ENCODE measurements around the gene RGS8.

The RGS8 gene, protein sequence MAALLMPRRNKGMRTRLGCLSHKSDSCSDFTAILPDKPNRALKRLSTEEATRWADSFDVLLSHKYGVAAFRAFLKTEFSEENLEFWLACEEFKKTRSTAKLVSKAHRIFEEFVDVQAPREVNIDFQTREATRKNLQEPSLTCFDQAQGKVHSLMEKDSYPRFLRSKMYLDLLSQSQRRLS

DNA sequence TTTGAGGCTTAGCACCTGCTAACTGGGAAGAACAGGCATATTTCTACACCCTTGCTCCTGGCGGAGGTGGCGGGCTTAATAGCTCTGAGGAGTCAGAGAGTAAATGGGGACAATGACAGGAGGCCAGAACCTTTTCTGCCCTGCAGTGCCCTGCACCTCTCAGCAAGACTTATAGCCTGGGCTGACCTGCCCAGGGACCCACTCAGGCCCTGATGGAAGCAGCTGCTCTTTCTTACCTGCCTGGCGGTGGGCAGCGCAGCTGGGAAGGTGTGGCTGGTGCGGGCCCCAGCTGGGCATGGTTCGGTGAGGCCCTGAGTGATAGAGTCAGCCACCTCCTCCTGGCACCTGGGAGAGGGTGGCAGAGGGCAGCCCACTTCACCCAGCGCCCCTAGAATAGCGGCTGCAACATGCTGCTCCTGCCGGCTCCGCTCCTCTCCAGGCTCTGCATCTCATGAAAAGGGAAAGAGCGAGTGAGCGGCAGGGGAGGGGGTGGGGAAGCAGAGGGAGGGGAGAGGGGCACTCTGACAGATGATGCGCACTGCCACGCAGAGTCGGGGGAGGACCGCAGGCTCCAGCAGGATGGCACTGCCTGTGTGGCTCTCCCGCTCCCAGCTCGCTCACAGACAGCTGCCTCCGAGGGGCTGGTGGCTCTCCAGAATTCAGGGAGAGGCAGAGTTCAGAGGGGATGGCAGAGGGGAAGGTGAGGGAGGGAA is at the start of gene RGS8:
TSS of gene RGS8 (minus strand) at position 472 of the 713 bp plus-strand sequence. CDS start 14,938 bp downstream, outside the sequence.
- H2AFZ ChIP-seq (ENCODE audit: low read length, unreplicated experiment): no peak within 1 kb of the TSS
- H3K36me3 ChIP-seq (ENCODE audit: insufficient read depth, low read length): no peaks in the 10 kb centered on the region
- H3K27me3 ChIP-seq (ENCODE audit: insufficient read depth, low read length): peaks cover 8% of the 10 kb centered on the region; the same call in 1 of the 2 replicates
- H3K27ac ChIP-seq (ENCODE audit: low read depth, low read length): no peak within 1 kb of the TSS
- peaks cover 23% of the 10 kb centered on the region for H3K4me1 ChIP-seq (ENCODE audit: control insufficient read depth, insufficient read depth, low read length, unreplicated experiment)
- no peak within 1 kb of the TSS for H3K4me3 ChIP-seq (ENCODE audit: low read depth, low read length)
- no peaks in the 10 kb centered on the region for H3K79me2 ChIP-seq (ENCODE audit: control insufficient read depth, insufficient read depth, low read length, unreplicated experiment)

DNA sequence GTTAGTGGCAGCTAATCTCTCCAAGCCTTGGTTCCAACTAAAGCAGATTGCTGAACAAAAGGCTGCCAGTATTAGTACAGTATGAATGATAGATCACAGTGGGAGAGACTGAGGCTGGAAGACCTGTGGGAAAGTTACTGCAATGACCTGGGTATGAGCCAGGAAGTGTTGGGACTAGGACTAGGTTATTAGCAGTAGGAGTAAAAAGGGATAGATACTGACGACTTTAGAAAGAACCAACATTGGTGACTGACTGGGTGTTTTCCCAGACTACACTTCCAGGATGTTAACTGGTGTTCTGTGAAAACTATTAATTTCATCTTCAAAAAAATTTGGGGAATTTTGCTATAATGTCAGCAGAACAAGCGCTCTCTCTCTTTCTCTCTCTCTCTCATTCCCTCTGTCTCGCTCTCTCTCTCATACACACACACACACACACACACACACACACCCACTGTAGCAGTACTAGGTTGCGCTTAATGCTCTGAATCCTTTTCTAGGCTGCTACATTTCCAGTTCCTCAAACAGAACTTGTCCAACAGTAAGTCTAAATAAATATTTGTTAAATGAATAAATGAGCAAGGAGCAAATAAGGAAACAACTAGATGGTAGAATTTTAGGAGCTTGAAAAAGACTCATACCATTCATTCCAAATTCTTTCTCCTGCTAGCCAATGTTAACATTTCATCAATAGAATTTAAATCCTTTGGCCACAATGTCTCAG is 47.6 kb upstream of the RGS8 start:
- Histone ChIP-seq H3K4me1 (ENCODE audit: control insufficient read depth, insufficient read depth, low read length, unreplicated experiment) (no peaks in the 10 kb centered on the region), H3K27ac (ENCODE audit: low read depth, low read length) (no peak overlapping the region), H3K79me2 (ENCODE audit: control insufficient read depth, insufficient read depth, low read length, unreplicated experiment) (no peaks in the 10 kb centered on the region), H3K4me3 (ENCODE audit: low read depth, low read length) (no peak overlapping the region), H3K36me3 (ENCODE audit: insufficient read depth, low read length) (no peaks in the 10 kb centered on the region), H2AFZ (ENCODE audit: low read length, unreplicated experiment) (no peak overlapping the region), H3K27me3 (ENCODE audit: insufficient read depth, low read length) (peaks cover 20% of the 10 kb centered on the region)

DNA sequence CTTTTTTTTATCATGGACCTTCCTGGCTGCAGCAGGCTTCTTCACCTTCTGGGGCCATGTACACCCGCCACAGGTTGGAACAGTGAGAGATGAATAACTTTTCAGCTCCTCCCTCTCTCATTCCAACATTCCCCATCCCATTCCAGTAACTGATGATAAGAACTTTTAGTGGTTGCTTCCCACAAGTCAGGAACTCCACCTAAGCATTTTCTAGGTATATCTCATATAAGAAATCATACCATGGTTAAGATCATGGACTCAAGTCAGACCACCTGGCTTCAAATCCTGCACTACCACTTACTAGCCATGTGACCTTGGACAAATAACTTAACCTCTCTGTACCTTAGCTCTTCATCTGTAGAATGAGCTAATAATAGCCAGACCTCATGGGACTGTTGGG is 42.5 kb upstream of the RGS8 start:
- H3K79me2 ChIP-seq (ENCODE audit: control insufficient read depth, insufficient read depth, low read length, unreplicated experiment): no peaks in the 10 kb centered on the region
- H3K27ac ChIP-seq (ENCODE audit: low read depth, low read length): no peak overlapping the region
- H3K4me3 ChIP-seq (ENCODE audit: low read depth, low read length): no peak overlapping the region
- no peaks in the 10 kb centered on the region for H3K36me3 ChIP-seq (ENCODE audit: insufficient read depth, low read length)
- H3K4me1 ChIP-seq (ENCODE audit: control insufficient read depth, insufficient read depth, low read length, unreplicated experiment): no peaks in the 10 kb centered on the region
- H3K27me3 ChIP-seq (ENCODE audit: insufficient read depth, low read length): peaks cover 13% of the 10 kb centered on the region
- no peak overlapping the region for H2AFZ ChIP-seq (ENCODE audit: low read length, unreplicated experiment)

DNA sequence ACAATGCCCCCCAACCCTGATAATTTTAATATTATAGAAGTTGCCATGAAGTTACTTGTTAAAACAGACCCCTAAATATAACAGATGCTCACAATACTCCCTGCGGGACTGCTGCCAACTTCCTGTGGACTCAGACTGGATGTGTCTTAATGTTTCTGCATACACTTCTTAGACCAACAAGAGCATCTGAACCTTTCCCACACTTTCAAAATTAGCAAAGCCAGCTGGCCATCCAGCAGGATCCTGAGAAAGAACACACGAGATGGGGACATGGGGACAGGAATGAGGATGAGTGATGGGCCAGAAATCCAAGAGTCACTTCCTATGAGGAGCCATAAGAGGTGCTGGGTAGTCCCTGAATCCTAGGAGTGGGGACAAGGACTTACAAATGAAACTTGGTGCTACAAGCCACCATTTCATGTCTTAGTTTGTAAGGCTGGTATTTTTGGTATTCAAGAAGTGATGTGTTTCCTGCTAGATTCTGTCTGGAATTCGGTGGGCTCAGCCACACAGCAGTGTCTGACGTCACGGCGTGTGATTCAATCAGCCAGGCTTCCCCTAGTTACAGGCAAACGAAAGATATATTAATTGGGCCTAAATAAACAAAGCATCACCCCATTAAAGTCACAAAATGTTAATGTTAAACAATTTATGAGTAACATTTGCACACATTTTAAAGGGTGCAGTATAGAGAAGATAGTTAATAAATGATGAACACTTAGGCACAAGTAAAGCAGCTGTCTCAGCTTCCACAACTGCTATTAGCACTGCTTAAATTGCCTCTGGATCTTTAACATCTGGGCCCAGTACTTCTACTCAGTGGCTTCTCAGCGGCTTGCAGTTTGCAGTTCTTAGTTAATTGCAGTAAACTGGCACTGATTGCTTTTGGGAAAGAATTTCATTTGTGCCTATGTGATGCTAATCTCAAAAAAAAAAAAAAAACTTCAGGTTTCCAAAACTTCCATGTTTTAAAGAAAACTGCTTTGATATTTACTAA is 41.2 kb upstream of the RGS8 start:
- H3K27ac ChIP-seq (ENCODE audit: low read depth, low read length): no peak overlapping the region
- no peak overlapping the region for H2AFZ ChIP-seq (ENCODE audit: low read length, unreplicated experiment)
- H3K4me3 ChIP-seq (ENCODE audit: low read depth, low read length): no peak overlapping the region
- H3K4me1 ChIP-seq (ENCODE audit: control insufficient read depth, insufficient read depth, low read length, unreplicated experiment): no peaks in the 10 kb centered on the region
- H3K79me2 ChIP-seq (ENCODE audit: control insufficient read depth, insufficient read depth, low read length, unreplicated experiment): no peaks in the 10 kb centered on the region
- no peaks in the 10 kb centered on the region; the same call in 1 of the 2 replicates for H3K27me3 ChIP-seq (ENCODE audit: insufficient read depth, low read length)
- H3K36me3 ChIP-seq (ENCODE audit: insufficient read depth, low read length): no peaks in the 10 kb centered on the region

DNA sequence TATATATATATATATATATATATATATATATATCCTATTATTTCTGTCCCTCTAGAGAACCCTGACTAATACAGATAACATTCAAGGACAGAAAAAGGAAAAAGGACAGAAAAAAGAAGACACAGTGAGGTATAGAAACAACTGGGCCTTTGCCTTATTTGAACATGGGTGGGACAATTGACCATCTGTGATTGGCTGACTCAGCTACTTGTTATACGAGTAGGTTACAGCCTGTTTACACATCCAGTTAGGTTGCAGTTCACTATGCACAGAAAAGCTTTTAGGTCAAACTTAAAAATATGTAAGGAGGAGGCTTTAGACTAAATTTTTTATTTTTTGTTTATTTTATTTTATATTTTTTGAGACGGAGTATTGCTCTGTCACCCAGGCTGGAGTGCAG is 39.8 kb upstream of the RGS8 start:
- Histone ChIP-seq H3K27ac (ENCODE audit: low read depth, low read length) (no peak overlapping the region), H3K4me3 (ENCODE audit: low read depth, low read length) (no peak overlapping the region), H3K27me3 (ENCODE audit: insufficient read depth, low read length) (no peaks in the 10 kb centered on the region; the same call in 1 of the 2 replicates), H3K79me2 (ENCODE audit: control insufficient read depth, insufficient read depth, low read length, unreplicated experiment) (no peaks in the 10 kb centered on the region), H3K36me3 (ENCODE audit: insufficient read depth, low read length) (no peaks in the 10 kb centered on the region), H2AFZ (ENCODE audit: low read length, unreplicated experiment) (no peak overlapping the region), H3K4me1 (ENCODE audit: control insufficient read depth, insufficient read depth, low read length, unreplicated experiment) (no peaks in the 10 kb centered on the region)

DNA sequence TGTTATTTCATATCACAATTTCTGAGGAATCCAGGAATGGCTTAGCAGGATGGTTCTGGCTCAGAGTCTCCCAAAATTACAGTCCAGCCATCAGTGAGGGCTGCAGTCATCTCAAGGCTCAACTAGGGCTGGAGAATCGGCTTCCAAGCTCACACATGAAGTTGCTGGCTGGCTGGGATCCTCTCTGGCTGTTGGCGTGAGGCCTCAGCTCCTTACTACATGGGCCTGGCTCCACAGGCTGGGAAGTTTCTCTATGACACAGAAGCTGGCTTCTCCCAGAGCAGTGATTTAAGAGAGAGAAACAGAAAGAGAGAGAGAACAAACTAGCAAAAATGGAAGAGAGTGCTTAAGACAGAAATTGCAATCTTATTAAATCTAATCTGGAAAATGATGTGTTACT is 38.8 kb upstream of the RGS8 start:
- no peaks in the 10 kb centered on the region for H3K36me3 ChIP-seq (ENCODE audit: insufficient read depth, low read length)
- H3K27ac ChIP-seq (ENCODE audit: low read depth, low read length): no peak overlapping the region
- H3K4me1 ChIP-seq (ENCODE audit: control insufficient read depth, insufficient read depth, low read length, unreplicated experiment): no peaks in the 10 kb centered on the region
- no peak overlapping the region for H3K4me3 ChIP-seq (ENCODE audit: low read depth, low read length)
- no peaks in the 10 kb centered on the region for H3K27me3 ChIP-seq (ENCODE audit: insufficient read depth, low read length)
- no peaks in the 10 kb centered on the region for H3K79me2 ChIP-seq (ENCODE audit: control insufficient read depth, insufficient read depth, low read length, unreplicated experiment)
- H2AFZ ChIP-seq (ENCODE audit: low read length, unreplicated experiment): no peak overlapping the region

DNA sequence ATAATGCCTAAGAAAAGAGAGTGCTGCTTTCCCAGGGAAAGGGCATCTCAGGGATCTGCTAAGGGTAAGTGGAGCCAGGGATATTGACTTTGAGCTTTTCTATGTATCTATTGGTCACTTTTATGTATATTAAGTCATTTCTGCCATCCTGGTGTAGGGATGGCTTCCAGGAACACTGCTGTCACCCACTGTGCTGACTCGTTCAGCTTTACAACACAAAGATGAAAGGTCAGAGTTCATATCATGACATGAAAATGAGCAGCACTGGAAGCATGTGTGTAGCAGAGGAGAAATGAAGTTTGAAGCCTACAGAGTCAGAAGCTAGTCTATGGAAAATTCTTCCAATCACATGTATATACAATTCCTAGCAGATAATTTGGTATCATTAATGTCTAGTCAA is 37.1 kb upstream of the RGS8 start:
- no peak overlapping the region for H2AFZ ChIP-seq (ENCODE audit: low read length, unreplicated experiment)
- no peaks in the 10 kb centered on the region for H3K36me3 ChIP-seq (ENCODE audit: insufficient read depth, low read length)
- H3K79me2 ChIP-seq (ENCODE audit: control insufficient read depth, insufficient read depth, low read length, unreplicated experiment): no peaks in the 10 kb centered on the region
- H3K27ac ChIP-seq (ENCODE audit: low read depth, low read length): no peak overlapping the region
- no peaks in the 10 kb centered on the region for H3K27me3 ChIP-seq (ENCODE audit: insufficient read depth, low read length)
- H3K4me1 ChIP-seq (ENCODE audit: control insufficient read depth, insufficient read depth, low read length, unreplicated experiment): no peaks in the 10 kb centered on the region
- H3K4me3 ChIP-seq (ENCODE audit: low read depth, low read length): no peak overlapping the region

DNA sequence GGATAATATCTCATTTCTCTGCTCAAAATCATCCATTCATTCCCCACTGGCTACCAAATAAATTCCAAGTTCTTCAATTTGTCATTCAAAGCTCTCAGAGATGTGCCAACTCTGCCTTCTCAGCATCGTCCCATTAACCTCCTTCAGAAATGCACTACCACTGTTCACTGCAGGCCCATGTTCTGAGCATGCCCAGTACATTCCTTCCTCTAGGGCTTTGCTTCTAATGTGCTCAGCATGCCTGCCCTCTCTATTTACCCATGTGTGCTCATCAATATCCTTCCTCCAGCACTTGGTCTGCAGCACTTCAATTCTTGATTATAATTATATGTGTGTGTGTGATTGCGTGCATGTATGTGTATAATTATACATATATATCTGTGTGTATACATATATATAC is 36.1 kb upstream of the RGS8 start:
- Histone ChIP-seq H3K27ac (ENCODE audit: low read depth, low read length) (no peak overlapping the region), H3K4me3 (ENCODE audit: low read depth, low read length) (no peak overlapping the region)

DNA sequence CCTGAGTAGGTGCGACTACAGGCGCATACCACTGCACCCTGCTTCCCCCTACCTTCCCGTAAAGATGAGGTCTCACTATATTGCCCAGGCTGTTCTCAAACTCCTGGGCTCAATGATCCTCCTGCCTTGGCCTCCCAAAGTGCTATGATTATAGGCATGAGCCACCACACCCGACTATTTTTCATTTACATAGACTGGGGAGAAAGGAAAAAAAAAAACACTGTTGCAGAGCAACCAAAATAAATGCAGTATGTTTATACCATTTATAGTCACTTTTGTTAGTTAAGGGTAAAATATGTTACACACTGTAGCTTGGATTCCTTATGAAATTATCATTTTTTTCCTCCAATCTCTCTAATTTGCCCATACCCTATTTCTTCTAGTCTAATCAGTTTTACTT is 35.2 kb upstream of the RGS8 start:
- H3K4me3 ChIP-seq (ENCODE audit: low read depth, low read length): no peak overlapping the region
- no peaks in the 10 kb centered on the region for H3K27me3 ChIP-seq (ENCODE audit: insufficient read depth, low read length)
- no peak overlapping the region for H3K27ac ChIP-seq (ENCODE audit: low read depth, low read length)
- H2AFZ ChIP-seq (ENCODE audit: low read length, unreplicated experiment): no peak overlapping the region
- H3K36me3 ChIP-seq (ENCODE audit: insufficient read depth, low read length): no peaks in the 10 kb centered on the region
- no peaks in the 10 kb centered on the region for H3K79me2 ChIP-seq (ENCODE audit: control insufficient read depth, insufficient read depth, low read length, unreplicated experiment)
- no peaks in the 10 kb centered on the region for H3K4me1 ChIP-seq (ENCODE audit: control insufficient read depth, insufficient read depth, low read length, unreplicated experiment)

More for the DNA sequence above, 36.1 kb upstream of the RGS8 start:
- Histone ChIP-seq H3K36me3 (ENCODE audit: insufficient read depth, low read length) (no peaks in the 10 kb centered on the region), H3K27me3 (ENCODE audit: insufficient read depth, low read length) (no peaks in the 10 kb centered on the region), H3K4me1 (ENCODE audit: control insufficient read depth, insufficient read depth, low read length, unreplicated experiment) (no peaks in the 10 kb centered on the region), H2AFZ (ENCODE audit: low read length, unreplicated experiment) (no peak overlapping the region), H3K79me2 (ENCODE audit: control insufficient read depth, insufficient read depth, low read length, unreplicated experiment) (no peaks in the 10 kb centered on the region)

DNA sequence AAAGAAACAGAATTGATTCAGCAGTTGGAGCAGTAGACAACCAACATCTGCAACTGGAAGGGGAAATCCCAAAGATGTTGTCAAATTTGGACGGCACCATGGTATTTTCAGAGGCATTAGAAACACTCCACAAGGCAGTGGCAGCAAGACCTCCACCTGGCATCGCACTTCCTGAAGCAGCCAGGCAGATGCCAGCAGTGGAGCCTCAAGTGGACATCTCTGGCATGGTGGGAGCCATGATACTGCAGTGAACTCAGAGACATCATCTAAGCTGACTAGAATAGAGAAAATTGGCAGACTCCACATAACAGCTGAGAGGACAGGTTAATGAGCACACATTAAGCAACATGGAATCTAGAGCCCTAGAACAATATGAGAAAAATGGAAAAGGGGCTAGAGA is 33.9 kb upstream of the RGS8 start:
- H3K27me3 ChIP-seq (ENCODE audit: insufficient read depth, low read length): no peaks in the 10 kb centered on the region
- H3K79me2 ChIP-seq (ENCODE audit: control insufficient read depth, insufficient read depth, low read length, unreplicated experiment): no peaks in the 10 kb centered on the region
- no peak overlapping the region for H3K4me3 ChIP-seq (ENCODE audit: low read depth, low read length)
- H3K36me3 ChIP-seq (ENCODE audit: insufficient read depth, low read length): no peaks in the 10 kb centered on the region
- H3K27ac ChIP-seq (ENCODE audit: low read depth, low read length): no peak overlapping the region
- H3K4me1 ChIP-seq (ENCODE audit: control insufficient read depth, insufficient read depth, low read length, unreplicated experiment): no peaks in the 10 kb centered on the region
- H2AFZ ChIP-seq (ENCODE audit: low read length, unreplicated experiment): no peak overlapping the region
